H9 (cell line): Measurements from ENCODE around the gene CTDSPL. TPM values are rescaled to one million over a fixed set of nuclear protein-coding genes. Genes with fewer than 3 reads are reported as not detected.
A peak's percentile ranks its signal among the peaks of the same experiment; 100 is the strongest.

Experiments
- DNase-seq: peaks from one replicate; pipeline ENCODE4 v3.0.0-alpha.2; 2017
- H2AFZ ChIP-seq: one replicate; pipeline ENCODE4 v1.6.1; 2013; ENCODE audit warnings: mild to moderate bottlenecking, low read length, control low read depth, moderate library complexity
- H2AK5ac ChIP-seq: 2 replicates; pipeline ENCODE4 v1.6.1; 2013; ENCODE audit warnings: low read length, control low read depth, mixed read lengths; ENCODE audit not compliant: insufficient read length
- H2BK120ac ChIP-seq: one replicate; pipeline ENCODE4 v1.6.1; 2013; ENCODE audit warnings: low read depth, mild to moderate bottlenecking, low read length, control low read depth, inconsistent platforms; ENCODE audit not compliant: poor library complexity, severe bottlenecking
- H2BK12ac ChIP-seq: 2 replicates; pipeline ENCODE4 v1.6.1; 2013; ENCODE audit warnings: low read length, control low read depth, mixed read lengths, low read depth; ENCODE audit not compliant: insufficient read length
- H2BK15ac ChIP-seq: 2 replicates; pipeline ENCODE4 v1.6.1; 2013; ENCODE audit warnings: low read depth, low read length, control low read depth
- H2BK20ac ChIP-seq: one replicate; pipeline ENCODE4 v1.6.1; 2013; ENCODE audit warnings: low read depth, mild to moderate bottlenecking, low read length, control low read depth, inconsistent platforms; ENCODE audit not compliant: poor library complexity, severe bottlenecking
- H2BK5ac ChIP-seq: 2 replicates; pipeline ENCODE4 v1.6.1; 2013; ENCODE audit warnings: low read length, control low read depth, mixed read lengths; ENCODE audit not compliant: insufficient read length
- H3K14ac ChIP-seq: 2 replicates; pipeline ENCODE4 v1.6.1; 2013; ENCODE audit warnings: low read length, control low read depth; ENCODE audit not compliant: insufficient read depth
- H3K18ac ChIP-seq: 2 replicates; pipeline ENCODE4 v1.6.1; 2013; ENCODE audit warnings: low read depth, mild to moderate bottlenecking, mixed read lengths, low read length, control low read depth; ENCODE audit not compliant: insufficient read length
- H3K23ac ChIP-seq: 2 replicates; pipeline ENCODE4 v1.6.1; 2013; ENCODE audit warnings: low read length, control low read depth, mixed read lengths, low read depth; ENCODE audit not compliant: insufficient read length
- H3K23me2 ChIP-seq: 2 replicates; pipeline ENCODE4 v1.6.1; 2013; ENCODE audit warnings: low read depth, mild to moderate bottlenecking, mixed read lengths, low read length, control low read depth; ENCODE audit not compliant: insufficient read length, poor library complexity, severe bottlenecking
- H3K27ac ChIP-seq: 2 replicates; pipeline ENCODE4 v1.5.1; 2013; ENCODE audit warnings: low read length, control low read depth, mixed read lengths, low read depth; ENCODE audit not compliant: insufficient read length
- H3K27me3 ChIP-seq: 2 replicates; pipeline ENCODE4 v1.6.1; 2013; ENCODE audit warnings: low read length, control low read depth, inconsistent platforms; ENCODE audit not compliant: insufficient read depth
- H3K4ac ChIP-seq: 2 replicates; pipeline ENCODE4 v1.6.1; 2013; ENCODE audit warnings: low read depth, mild to moderate bottlenecking, control low read depth, inconsistent platforms, low read length, moderate library complexity
- H3K4me1 ChIP-seq: 2 replicates; pipeline ENCODE4 v1.6.1; 2013; ENCODE audit warnings: low read length, control low read depth, inconsistent platforms; ENCODE audit not compliant: insufficient read depth
- H3K4me2 ChIP-seq: 2 replicates; pipeline ENCODE4 v1.6.1; 2013; ENCODE audit warnings: low read length, control low read depth, mixed read lengths; ENCODE audit not compliant: insufficient read length, insufficient read depth
- H3K56ac ChIP-seq: 2 replicates; pipeline ENCODE4 v1.6.1; 2013; ENCODE audit warnings: low read depth, mild to moderate bottlenecking, mixed read lengths, low read length, control low read depth; ENCODE audit not compliant: insufficient read length
- H3K79me1 ChIP-seq: 2 replicates; pipeline ENCODE4 v1.6.1; 2013; ENCODE audit warnings: low read depth, mild to moderate bottlenecking, moderate library complexity, low read length, control low read depth, inconsistent platforms; ENCODE audit not compliant: insufficient read depth, poor library complexity, severe bottlenecking
- H3K79me2 ChIP-seq: 2 replicates; pipeline ENCODE4 v1.6.1; 2013; ENCODE audit warnings: low read length, control low read depth, inconsistent platforms; ENCODE audit not compliant: insufficient read depth
- H3K9ac ChIP-seq: 2 replicates; pipeline ENCODE4 v1.6.1; 2013; ENCODE audit warnings: low read length, control low read depth, mixed read lengths; ENCODE audit not compliant: insufficient read length; ENCODE audit errors: extremely low read depth
- H3K9me3 ChIP-seq: one replicate; pipeline ENCODE4 v1.6.1; 2013; ENCODE audit warnings: low read depth, low read length, inconsistent platforms; ENCODE audit not compliant: control insufficient read depth
- H3T11ph ChIP-seq: one replicate; pipeline ENCODE4 v1.6.1; 2013; ENCODE audit warnings: mild to moderate bottlenecking, low read length, control low read depth, inconsistent platforms
- H4K20me1 ChIP-seq: one replicate; pipeline ENCODE4 v1.6.1; 2013; ENCODE audit not compliant: control insufficient read depth, insufficient read length, insufficient read depth
- H4K5ac ChIP-seq: 2 replicates; pipeline ENCODE4 v1.6.1; 2013; ENCODE audit warnings: low read depth, mild to moderate bottlenecking, mixed read lengths, low read length, control low read depth; ENCODE audit not compliant: insufficient read length
- H4K8ac ChIP-seq: replicated peaks from 2 replicates; pipeline ENCODE4 v1.6.1; 2013; ENCODE audit warnings: low read length, control low read depth, mixed read lengths, low read depth; ENCODE audit not compliant: insufficient read length
- H4K91ac ChIP-seq: 2 replicates; pipeline ENCODE4 v1.6.1; 2013; ENCODE audit warnings: low read depth, mild to moderate bottlenecking, moderate library complexity, mixed read lengths, low read length, control low read depth; ENCODE audit not compliant: insufficient read length
- H3K27ac Mint-ChIP-seq, 3 experiments: 2 replicates in 2 of 3; 3 replicates in 1 of 3; pipeline ENCODE4 v1.8.0; 2020 to 2021; ENCODE audit warnings: mixed read lengths in 3 of 3, mild to moderate bottlenecking in 1 of 3, moderate library complexity in 1 of 3
- H3K27me3 Mint-ChIP-seq: 2 replicates; pipeline ENCODE4 v1.8.0; 2021; ENCODE audit warnings: low read depth, mild to moderate bottlenecking, moderate library complexity, mixed read lengths
- H3K36me3 Mint-ChIP-seq, 3 experiments: 2 replicates in 2 of 3; 3 replicates in 1 of 3; pipeline ENCODE4 v1.8.0; 2020 to 2021; ENCODE audit warnings: low read depth in 3 of 3, mixed read lengths in 3 of 3; ENCODE audit not compliant: insufficient read depth in 1 of 3
- H3K4me1 Mint-ChIP-seq, 2 experiments: 2 replicates each; pipeline ENCODE4 v1.8.0; 2020; ENCODE audit warnings: mixed read lengths in 2 of 2
- H3K4me3 Mint-ChIP-seq, 2 experiments: 2 replicates in 1 of 2; 3 replicates in 1 of 2; pipeline ENCODE4 v1.8.0; 2020 to 2021; ENCODE audit warnings: mild to moderate bottlenecking in 2 of 2, mixed read lengths in 2 of 2, moderate library complexity in 1 of 2
- H3K9me3 Mint-ChIP-seq, 2 experiments: 2 replicates in 1 of 2; 3 replicates in 1 of 2; pipeline ENCODE4 v1.8.0; 2020; ENCODE audit warnings: mild to moderate bottlenecking in 2 of 2, mixed read lengths in 2 of 2, moderate library complexity in 1 of 2
- WGBS: extraction: QIAGEN DNeasy Blood & Tissue Kit; methylation state at CpG from one replicate; pipeline ENCODE4 v1.1.7; 2013; ENCODE audit warnings: missing lambda C conversion rate, low lambda C conversion rate, mixed read lengths; ENCODE audit not compliant: insufficient read length; ENCODE audit errors: extremely low coverage; 5-methylcytosine and 5-hydroxymethylcytosine counted together
- total RNA-seq: library from RNA; stranded (reverse); gene quantifications from 2 replicates; pipeline ENCODE4 v1.2.1, GENCODE V29; 2021
- TF ChIP-seq, protein P1 (sequence below): fragments of 200-600 bp; sonication (generic); conservative IDR thresholded peaks from 3 replicates; pipeline ENCODE4 v1.8.0; 2021; ENCODE audit warnings: antibody characterized with exemption, mild to moderate bottlenecking

CTDSPL gene
- total RNA-seq, 1 experiment from 2014 or later: 20.8 TPM

DNA sequence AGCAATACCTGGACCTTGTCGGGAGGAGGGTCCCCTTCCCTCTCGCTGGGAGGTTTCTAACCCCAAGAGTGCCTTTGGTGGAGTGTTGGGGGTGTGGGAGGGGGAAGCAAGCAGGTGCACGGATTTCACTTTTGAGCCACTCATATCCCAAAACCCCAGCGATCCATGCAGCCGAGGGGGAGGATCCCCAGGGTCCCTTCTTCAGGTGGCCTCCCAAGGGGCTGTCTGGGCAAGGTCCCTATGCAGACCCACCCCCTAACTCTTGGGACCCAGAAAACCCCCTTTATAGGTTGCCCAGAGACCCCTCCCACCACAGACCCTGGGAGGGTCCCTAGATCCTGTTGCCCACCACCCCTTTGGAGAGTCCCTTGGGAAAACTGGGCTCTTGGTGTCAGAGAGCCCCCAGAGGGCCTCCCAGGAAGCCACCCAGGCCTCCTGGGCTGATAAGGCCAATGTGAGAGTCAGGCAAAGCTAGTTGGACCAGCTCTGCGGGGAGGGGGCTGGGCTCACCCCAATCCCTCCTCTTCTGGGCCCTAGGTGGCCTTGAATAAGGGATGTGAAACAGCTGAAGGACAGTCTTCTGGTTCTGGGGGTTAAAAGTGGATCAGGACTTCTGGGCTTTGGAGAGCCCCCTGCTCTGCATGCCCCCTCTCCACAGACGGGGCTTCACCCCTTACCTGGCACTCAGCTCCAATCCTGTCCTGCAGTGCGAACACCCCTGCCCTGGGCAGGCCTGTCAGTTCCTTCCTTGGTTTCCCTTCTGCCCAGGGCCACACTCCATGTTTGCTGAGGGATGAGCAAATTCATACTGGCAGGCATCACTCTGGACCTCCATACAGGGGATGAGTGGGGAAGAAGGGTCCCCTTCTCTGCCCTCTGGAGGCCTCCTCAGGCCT lies 168.7 kb downstream of the CTDSPL start:
- Histone ChIP-seq H4K5ac (peak overlapping the region; percentile 94), H3K18ac (peak overlapping the region; percentile 72), H2BK12ac (peak overlapping the region; percentile 38), H2AK5ac (no peak overlapping the region), H3K4ac (no peak overlapping the region), H3K9ac (peak overlapping the region; percentile 65), H3K23ac (no peak overlapping the region), H2BK120ac (no peak overlapping the region), H2BK20ac (no peak overlapping the region), H2BK5ac (no peak overlapping the region), H3K56ac (no peak overlapping the region), H4K20me1 (no peaks in the 10 kb centered on the region), H3K9me3 (no peaks in the 10 kb centered on the region), H3K79me2 (no peaks in the 10 kb centered on the region), H3K23me2 (peaks cover 5% of the 10 kb centered on the region), H2BK15ac (no peak overlapping the region), H3K14ac (peak overlapping the region; percentile 88; the same call in 1 of the 2 replicates), H4K8ac (no peak overlapping the region), H4K91ac (no peak overlapping the region), H3K79me1 (no peaks in the 10 kb centered on the region), H3K4me2 (peak overlapping the region; percentile 59), H2AFZ (no peak overlapping the region), H3T11ph (no peak overlapping the region), H3K27me3 (peaks cover 19% of the 10 kb centered on the region; the same call in 1 of the 2 replicates), H3K27ac (no peak overlapping the region), H3K4me1 (no peaks in the 10 kb centered on the region)
- no peak for DNase-seq
- Mint-ChIP-seq H3K27me3 (peaks cover 64% of the 10 kb centered on the region), H3K4me3 (peak overlapping the region; percentile 51 to 76), H3K27ac (no peak overlapping the region), H3K4me1 (peaks cover 8 to 15% of the 10 kb centered on the region in 2 experiments), H3K36me3 (no peaks in the 10 kb centered on the region; a peak in 2 of 7 replicates), H3K9me3 (no peaks in the 10 kb centered on the region; a peak in 1 of 5 replicates)
- WGBS: no CpG with 5 or more reads among the region's 8 CpGs
- TF ChIP-seq, protein P1, sequence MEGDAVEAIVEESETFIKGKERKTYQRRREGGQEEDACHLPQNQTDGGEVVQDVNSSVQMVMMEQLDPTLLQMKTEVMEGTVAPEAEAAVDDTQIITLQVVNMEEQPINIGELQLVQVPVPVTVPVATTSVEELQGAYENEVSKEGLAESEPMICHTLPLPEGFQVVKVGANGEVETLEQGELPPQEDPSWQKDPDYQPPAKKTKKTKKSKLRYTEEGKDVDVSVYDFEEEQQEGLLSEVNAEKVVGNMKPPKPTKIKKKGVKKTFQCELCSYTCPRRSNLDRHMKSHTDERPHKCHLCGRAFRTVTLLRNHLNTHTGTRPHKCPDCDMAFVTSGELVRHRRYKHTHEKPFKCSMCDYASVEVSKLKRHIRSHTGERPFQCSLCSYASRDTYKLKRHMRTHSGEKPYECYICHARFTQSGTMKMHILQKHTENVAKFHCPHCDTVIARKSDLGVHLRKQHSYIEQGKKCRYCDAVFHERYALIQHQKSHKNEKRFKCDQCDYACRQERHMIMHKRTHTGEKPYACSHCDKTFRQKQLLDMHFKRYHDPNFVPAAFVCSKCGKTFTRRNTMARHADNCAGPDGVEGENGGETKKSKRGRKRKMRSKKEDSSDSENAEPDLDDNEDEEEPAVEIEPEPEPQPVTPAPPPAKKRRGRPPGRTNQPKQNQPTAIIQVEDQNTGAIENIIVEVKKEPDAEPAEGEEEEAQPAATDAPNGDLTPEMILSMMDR: no peak
